ENCODE measurements around the gene GABPA. TPM values are rescaled to one million over a fixed set of nuclear protein-coding genes. Genes with fewer than 3 reads are reported as not detected.

Gene GABPA
- total RNA-seq, 1 experiment from 2014 or later: 20.4 TPM

GRCh38 chr21:25757531-25757930, 22.8 kb downstream of the GABPA start:
- no peak overlapping the region for H3K18ac ChIP-seq (ENCODE audit: insufficient read length, low read depth, low read length)
- no peak overlapping the region for H3K27ac Mint-ChIP-seq

More at GRCh38 chr21:25757531-25757930, 22.8 kb downstream of the GABPA start:
- H3K27ac ChIP-seq (ENCODE audit: insufficient read length, low read depth, low read length): no peak overlapping the region
- H2BK15ac ChIP-seq (ENCODE audit: low read depth, low read length): no peak overlapping the region
- no peak overlapping the region for H4K5ac ChIP-seq (ENCODE audit: insufficient read length, low read depth, low read length)
- H2AK5ac ChIP-seq (ENCODE audit: insufficient read length, low read length): no peak overlapping the region
- Mint-ChIP-seq H3K36me3 (ENCODE audit: insufficient read depth in 1 of 3, low read depth in 3 of 3) (peaks cover 6 to 52% (median 45%) of the 10 kb centered on the region in 3 experiments; a peak in 5 of 7 replicates), H3K4me3 (no peak overlapping the region), H3K4me1 (no peaks in the 10 kb centered on the region), H3K9me3 (no peaks in the 10 kb centered on the region), H3K27me3 (ENCODE audit: low read depth) (no peaks in the 10 kb centered on the region)
- H3K9ac ChIP-seq (ENCODE audit: extremely low read depth, insufficient read length, low read length): no peak overlapping the region
- no peak overlapping the region for H4K8ac ChIP-seq (replicated peaks; ENCODE audit: insufficient read length, low read depth, low read length)
- H2BK20ac ChIP-seq (ENCODE audit: low read depth, low read length, poor library complexity, severe bottlenecking): no peak overlapping the region
- no peak overlapping the region for H3K4me2 ChIP-seq (ENCODE audit: insufficient read depth, insufficient read length, low read length)
- no peak overlapping the region for H3K14ac ChIP-seq (ENCODE audit: insufficient read depth, low read length)
- H3T11ph ChIP-seq (ENCODE audit: low read length): no peak overlapping the region
- H3K79me2 ChIP-seq (ENCODE audit: insufficient read depth, low read length): no peaks in the 10 kb centered on the region
- DNase-seq: no peak
- no peaks in the 10 kb centered on the region for H3K4me1 ChIP-seq (ENCODE audit: insufficient read depth, low read length)
- no peak overlapping the region for H2BK12ac ChIP-seq (ENCODE audit: insufficient read length, low read depth, low read length)
- H3K4ac ChIP-seq (ENCODE audit: low read depth, low read length): no peak overlapping the region
- H2BK5ac ChIP-seq (ENCODE audit: insufficient read length, low read length): no peak overlapping the region
- no peaks in the 10 kb centered on the region for H4K20me1 ChIP-seq (ENCODE audit: control insufficient read depth, insufficient read depth, insufficient read length)
- H3K23ac ChIP-seq (ENCODE audit: insufficient read length, low read depth, low read length): no peak overlapping the region
- no peaks in the 10 kb centered on the region for H3K23me2 ChIP-seq (ENCODE audit: insufficient read length, low read depth, low read length, poor library complexity, severe bottlenecking)
- H2AFZ ChIP-seq (ENCODE audit: low read length): no peak overlapping the region
- H3K27me3 ChIP-seq (ENCODE audit: insufficient read depth, low read length): no peaks in the 10 kb centered on the region
- no peak overlapping the region for H2BK120ac ChIP-seq (ENCODE audit: low read depth, low read length, poor library complexity, severe bottlenecking)
- H4K91ac ChIP-seq (ENCODE audit: insufficient read length, low read depth, low read length): no peak overlapping the region
- H3K9me3 ChIP-seq (ENCODE audit: control insufficient read depth, low read depth, low read length): no peaks in the 10 kb centered on the region
- no peaks in the 10 kb centered on the region for H3K79me1 ChIP-seq (ENCODE audit: insufficient read depth, low read depth, low read length, poor library complexity, severe bottlenecking)
- H3K56ac ChIP-seq (ENCODE audit: insufficient read length, low read depth, low read length): no peak overlapping the region
- no peak for TF ChIP-seq CTCF (conservative IDR thresholded peaks at IDR 0.05)

All from H9 (cell line).